GM12892 (cell line): ENCODE results near the gene TRMT10C.

ENCODE experiments used
- POLR2A ChIP-seq: IDR thresholded peaks from 2 replicates; pipeline ENCODE4 v1.6.1; 2011; ENCODE audit warnings: low read depth, low read length, control low read depth
- POLR2AphosphoS5 ChIP-seq: IDR thresholded peaks from 2 replicates; pipeline ENCODE4 v1.6.1; 2011; ENCODE audit warnings: low read depth, low read length, control low read depth
- TAF1 ChIP-seq: IDR thresholded peaks from 2 replicates; pipeline ENCODE4 v1.6.1; 2011; ENCODE audit warnings: low read depth, mild to moderate bottlenecking, control low read depth, low read length, borderline replicate concordance

DNA sequence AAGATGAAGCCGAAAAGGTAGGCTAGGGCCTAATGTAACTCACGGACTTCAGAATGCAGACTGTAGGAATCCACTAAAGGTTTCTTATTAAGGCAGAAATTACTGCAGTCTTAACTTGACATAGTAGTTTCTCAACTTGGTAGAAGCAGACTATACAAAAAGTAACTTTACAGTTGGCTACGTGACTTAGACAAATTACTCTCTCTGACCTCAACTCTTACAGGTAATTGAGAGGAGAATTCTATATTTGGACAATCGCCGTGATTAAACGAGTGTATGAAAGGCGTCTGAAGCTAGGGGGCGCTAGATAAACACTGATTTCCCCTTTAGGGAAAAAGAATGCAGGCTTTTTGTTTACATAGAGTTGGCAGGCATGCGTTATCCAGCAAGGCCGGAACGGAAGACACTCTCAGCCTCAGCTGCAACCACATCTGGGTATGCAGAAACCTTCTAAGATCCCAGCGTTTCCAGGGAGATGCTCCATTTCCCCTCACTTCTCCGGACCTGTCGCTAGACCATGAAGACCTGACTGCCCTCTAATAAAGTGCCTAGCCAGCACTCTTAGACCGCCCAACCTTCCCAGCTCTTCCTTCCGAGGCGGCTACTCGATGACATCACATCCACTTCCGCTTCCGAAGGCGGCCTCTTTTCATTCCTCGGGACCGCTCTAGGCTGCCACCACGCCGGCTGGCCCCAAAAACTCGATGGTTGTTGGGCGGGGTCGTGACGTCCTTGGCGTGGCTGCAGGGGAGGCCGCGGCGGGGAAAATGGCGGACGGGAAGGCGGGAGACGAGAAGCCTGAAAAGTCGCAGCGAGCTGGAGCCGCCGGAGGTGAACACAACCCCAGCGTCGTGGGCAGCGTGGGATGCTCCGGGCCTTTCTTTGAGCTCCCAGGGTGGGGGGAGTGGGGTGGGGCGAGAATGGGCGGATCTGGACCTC is 12.1 kb downstream of the TRMT10C start, which contains the start of gene PCNP:
- TF ChIP-seq POLR2AphosphoS5: peak; percentile 82
- TF ChIP-seq POLR2A: peak; percentile 84
- TF ChIP-seq TAF1: peak; percentile 86
